Measurements from ENCODE around the gene LAT.
"Not testable (repeated sequence)": the region's sequence is repeated elsewhere in the genome, so short reads cannot be mapped to it uniquely, and the experiment has no call there.

Gene LAT, protein sequence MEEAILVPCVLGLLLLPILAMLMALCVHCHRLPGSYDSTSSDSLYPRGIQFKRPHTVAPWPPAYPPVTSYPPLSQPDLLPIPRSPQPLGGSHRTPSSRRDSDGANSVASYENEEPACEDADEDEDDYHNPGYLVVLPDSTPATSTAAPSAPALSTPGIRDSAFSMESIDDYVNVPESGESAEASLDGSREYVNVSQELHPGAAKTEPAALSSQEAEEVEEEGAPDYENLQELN

DNA sequence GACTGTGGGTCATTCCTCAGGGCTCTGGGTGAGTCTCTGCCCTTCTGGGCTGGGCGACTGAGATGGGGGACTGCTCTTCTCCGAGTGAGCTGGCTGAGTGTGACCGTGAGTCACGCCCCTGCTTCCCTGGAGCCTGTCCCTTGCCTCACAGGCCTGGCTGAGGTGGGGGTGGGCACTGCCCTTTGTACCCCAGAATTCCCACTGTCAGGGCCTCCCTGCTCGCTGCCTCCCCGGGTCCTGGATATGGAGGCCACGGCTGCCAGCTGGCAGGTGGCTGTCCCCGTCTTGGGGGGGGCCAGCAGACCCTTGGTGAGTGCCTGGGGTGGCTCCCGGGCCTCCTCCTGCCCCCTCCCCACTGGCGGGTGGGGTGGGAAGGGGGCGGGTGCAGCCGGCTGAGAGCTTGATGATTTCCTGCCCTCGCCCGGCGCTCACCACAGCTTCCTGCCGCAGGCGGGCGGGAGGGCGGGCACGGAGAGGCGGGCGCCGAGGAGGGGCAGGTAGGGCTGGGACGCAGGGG is at the start of gene LAT:
LAT (plus strand) TSS at position 434 of the 517 bp plus-strand sequence. CDS start 366 bp downstream, outside the sequence.
- peak; percentile 75 to 78 for DNase-seq

DNA sequence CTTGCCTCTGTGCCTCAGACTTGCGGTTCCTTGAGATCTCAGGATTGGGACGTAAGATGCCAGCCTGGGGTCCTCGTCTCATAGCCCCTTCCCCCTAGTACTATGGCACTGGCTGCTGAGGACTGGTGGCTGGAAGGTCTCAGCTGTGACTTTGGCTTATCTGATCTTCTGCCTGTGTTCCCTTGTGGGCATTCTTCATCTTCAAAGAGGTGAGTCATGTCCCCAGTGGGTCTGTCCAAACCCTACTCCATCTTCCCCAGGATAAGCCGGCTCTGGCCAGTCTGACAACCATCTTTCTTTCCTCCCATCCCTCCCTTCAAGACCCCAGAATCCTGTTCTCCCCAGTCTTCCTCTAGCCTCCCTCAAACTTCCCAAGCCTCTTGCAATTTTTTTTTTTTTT is 49.5 kb upstream of the LAT start:
- no peak for DNase-seq

DNA sequence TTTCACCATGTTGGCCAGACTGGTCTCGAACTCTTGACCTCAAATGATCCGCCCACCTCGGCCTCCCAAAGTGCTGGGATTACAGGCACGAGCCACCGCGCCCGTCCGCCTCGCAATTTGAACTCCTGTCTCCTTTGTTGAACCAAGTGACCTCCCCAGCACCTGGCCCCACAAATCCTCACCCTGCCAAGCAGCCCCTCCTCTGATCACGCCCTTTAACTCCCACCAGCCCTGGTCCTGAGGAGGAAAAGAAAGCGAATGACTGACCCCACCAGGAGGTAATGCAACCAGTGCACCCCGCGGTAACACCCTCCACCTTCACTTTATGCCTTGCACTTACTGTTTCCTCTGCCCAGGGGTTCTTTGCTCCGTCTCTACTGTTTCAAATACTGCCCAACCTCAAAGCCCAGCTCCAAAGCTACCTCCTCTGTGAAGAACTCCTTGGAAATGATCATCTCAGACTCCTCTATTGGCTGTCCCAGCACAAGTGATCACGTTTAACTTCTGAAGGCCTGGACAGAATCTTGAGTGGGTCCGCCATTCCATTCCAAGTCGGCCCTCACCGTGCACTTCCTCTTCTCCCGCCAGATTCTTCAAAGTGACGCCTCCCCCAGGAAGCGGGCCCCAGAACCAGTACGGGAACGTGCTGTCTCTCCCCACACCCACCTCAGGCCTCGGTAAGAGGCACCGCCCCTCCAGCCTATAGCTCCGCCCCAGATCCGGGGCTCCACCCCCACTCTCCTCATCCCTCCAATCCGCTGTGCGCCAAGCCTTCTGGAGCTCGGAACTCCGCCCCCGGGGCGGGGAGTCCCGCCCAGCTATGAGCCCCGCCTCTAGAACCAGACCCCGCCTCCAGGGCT is 48.7 kb upstream of the LAT start:
- DNase-seq: peak; percentile 89 to 91

DNA sequence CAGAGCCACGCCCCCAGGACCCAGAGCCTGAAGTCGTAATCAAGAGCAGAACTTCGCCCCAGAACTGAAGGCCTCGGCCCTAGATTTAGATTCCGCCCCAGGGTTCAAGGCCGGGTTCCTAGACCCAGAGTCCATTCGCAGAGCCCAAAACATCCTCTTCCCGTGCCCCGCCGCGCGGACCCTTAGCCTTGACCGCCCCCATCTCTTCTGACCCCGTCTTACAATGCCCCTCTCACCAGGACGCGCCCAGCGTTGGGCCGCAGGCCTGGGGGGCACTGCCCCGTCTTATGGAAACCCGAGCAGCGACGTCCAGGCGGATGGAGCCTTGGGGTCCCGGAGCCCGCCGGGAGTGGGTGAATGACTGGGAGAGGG is 48.1 kb upstream of the LAT start:
- no peak for DNase-seq

DNA sequence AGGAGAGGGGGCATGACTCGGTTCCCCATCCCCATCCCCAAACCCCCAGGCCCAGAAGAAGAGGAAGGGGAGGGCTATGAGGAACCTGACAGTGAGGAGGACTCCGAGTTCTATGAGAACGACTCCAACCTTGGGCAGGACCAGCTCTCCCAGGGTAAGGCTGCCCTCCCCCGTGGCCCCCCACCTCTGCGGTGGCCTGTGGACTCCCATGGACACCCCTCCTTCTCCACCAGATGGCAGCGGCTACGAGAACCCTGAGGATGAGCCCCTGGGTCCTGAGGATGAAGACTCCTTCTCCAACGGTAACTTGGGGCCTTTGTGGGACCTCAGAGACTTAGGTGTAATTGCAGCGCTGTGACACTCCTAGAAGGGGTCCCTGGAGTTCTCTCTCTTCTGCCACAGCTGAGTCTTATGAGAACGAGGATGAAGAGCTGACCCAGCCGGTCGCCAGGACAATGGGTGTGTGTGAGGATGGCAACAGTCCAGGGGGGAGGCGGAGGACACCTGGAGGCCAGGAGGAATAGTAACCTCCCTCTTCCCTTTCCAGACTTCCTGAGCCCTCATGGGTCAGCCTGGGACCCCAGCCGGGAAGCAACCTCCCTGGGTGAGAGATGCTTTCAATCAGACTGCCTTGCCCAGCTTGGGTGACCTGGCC is 47.5 kb upstream of the LAT start:
- DNase-seq: no peak

DNA sequence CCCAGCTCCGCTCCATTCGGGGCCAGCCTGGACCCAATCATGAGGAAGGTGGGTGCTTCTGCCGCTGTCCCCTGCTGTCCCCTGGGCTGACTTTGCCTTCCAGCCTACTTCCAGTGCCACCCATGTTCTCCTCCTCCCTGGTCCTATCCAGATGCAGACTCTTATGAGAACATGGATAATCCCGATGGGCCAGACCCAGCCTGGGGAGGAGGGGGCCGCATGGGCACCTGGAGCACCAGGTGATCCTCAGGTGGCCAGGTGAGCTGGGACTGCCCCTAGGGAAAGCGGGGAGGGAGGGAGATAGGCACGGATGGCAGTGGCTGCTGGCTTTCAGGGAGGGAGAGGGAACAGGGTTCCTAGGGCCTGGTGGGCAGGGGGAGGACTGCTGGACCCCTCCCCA is 46.1 kb upstream of the LAT start:
- no peak for DNase-seq

DNA sequence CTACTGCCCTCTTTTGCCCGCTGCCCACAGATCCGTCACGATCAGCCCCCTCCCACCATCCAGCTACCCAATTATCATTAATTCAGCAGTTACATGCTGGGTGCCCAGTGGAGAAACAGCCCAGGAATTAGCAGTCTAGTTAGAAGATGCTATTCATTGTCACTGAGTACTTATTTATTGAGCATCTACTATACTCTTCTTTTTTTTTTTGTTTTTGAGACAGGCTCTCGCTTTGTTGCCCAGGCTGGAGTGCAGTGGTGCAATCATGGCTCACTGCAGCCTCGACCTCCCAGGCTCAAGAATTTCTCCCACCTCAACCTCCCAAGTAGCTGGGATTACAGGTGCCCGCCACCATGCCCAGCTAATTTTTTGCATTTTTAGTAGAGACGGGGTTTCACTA is 45.0 kb upstream of the LAT start:
- DNase-seq: not testable (repeated sequence)

DNA sequence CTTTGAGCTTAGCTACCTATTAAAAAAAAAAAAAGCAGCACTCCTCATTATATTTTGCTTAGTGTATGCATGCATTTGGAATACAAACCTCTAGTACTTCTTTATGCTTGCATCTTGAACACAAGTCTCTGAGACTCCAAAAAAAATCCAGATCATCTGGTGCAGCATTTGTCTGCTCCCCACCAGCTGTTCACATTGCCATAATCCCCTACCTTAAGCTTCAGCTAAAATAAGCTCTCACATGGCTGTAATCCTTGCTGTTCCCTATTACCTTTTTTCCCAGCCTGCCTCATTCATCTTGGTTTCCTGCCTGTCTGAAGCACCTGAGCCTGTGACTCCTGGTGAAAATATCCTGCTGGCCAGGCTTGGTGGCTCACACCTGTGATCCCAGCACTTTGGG is 41.6 kb upstream of the LAT start:
- no peak for DNase-seq

DNA sequence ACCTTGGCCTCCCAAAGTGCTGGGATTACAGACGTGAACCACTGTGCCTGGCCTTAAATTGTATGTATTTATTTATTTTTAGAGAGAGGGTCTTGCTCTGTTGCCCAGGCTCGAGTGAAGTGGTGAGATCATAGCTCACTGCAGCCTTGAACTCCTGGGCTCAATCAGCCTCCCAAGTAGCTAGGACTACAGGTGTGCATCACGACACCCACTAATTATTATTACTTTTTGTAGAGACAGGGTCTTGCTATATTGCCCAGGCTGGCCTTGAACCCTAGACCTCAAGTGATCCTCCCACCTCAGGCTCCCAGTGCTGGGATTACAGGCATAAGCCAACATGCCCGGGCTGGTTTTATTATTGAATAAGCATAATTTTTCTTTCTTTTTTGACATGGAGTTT is 38.2 kb upstream of the LAT start:
- no peak for DNase-seq

DNA sequence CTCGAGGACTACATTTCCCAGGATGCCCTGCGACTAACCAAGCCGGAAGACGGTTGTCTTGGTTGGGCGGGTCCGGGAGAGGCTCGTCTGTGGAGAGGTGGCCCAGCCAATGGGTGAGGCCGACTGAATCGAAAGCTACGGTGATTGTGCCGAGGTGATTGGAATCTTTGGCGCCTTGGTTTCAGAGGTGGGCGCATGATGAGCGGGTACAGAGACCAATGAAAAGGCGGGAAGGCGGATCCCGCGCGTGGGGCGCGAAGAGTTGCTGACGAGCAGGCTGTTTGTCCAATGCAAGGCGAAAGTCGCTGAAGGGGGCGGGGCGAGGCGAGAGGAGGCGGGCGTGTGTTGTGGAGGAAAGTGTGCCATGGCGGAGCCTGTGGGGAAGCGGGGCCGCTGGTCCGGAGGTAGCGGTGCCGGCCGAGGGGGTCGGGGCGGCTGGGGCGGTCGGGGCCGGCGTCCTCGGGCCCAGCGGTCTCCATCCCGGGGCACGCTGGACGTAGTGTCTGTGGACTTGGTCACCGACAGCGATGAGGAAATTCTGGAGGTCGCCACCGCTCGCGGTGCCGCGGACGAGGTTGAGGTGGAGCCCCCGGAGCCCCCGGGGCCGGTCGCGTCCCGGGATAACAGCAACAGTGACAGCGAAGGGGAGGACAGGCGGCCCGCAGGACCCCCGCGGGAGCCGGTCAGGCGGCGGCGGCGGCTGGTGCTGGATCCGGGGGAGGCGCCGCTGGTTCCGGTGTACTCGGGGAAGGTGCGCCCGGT is 34.0 kb upstream of the LAT start, which contains the start of gene NFATC2IP:
NFATC2IP (plus strand) TSS at position 290 of the 762 bp plus-strand sequence; CDS start at position 365, 75 bp downstream.
- DNase-seq: peak; percentile 100

DNA sequence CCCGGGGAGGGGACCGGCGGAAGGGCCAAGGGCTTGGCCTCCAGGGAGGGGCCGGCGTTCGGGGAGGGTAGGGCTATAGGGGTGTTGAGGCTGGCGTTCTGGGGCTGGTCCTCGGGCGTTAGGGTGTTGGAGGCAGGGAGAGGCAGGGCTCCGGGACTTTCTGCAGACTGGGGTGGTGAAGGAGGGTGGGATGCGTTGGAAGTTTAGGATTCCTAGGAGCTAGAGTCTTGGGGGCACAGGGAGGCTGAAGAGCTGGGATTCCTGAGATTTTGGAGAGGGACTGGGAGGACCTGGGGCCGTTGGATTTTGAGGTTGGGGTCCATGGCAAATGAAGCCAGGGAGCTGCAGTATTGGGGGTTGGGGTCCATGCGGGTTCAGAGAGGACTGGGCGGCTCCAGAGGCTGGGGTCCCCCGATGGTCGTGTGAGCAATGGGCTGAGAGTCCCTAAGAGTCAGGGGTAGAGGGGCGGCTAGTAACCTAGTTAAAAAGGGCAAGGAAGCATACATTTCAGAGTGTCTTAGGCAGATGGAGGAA is 33.4 kb upstream of the LAT start:
- DNase-seq: peak in 1 of 2 donors; percentile 29

DNA sequence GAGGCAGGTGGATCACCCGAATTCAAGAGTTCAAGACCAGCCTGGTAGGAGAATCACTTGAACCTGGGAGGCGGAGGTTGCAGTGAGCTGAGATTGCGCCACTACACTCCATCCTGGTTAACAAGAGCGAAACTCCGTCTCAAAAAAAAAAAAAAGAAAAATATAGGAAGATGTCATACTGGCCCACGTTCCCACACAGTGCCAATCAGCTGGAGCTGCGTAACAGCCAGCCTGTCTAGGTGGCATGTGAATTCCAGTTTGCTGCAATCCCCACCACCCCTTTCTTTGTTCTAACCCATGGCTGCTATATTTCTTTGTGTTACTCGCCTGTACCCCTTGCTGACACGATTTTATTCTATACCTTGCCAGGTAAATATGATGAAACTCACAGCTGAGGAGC is 26.6 kb upstream of the LAT start:
- DNase-seq: no peak

DNA sequence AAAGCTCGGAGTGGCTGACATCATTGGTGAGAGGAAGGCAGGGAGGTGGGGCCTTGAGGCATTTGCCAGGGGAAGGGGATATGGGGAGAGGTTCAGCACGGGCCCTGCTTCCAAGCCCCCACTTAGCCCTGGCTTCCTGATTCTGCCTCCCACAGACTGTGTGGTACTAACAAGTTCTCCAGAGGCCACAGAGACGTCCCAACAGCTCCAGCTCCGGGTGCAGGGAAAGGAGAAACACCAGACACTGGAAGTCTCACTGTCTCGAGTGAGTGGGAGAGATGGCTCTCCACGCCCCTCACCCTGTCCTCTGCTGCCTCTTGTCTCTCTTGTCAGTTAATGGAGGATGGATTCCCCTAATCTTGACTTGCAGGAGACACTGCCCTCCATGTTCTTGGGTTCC is 26.0 kb upstream of the LAT start:
- DNase-seq: no peak

DNA sequence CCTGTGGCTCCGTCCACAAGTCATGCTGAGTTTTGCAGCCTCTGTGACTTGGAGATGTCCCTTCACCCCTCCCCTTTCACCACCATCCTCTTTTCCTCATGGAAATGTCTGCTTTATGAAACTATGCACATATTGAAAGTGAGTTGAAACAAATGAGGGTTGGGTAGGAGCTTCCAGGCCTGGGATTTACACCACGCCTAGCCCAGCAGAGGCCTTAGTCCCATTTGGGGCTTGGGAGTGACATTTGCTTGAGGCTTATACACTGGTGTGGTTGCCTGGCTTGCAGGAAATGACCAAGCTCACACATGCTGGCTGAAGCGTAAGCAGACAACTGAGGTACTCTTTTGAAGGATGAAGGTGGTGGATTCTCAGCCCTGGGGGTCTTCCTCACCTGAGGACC is 20.8 kb upstream of the LAT start:
- DNase-seq: no peak

DNA sequence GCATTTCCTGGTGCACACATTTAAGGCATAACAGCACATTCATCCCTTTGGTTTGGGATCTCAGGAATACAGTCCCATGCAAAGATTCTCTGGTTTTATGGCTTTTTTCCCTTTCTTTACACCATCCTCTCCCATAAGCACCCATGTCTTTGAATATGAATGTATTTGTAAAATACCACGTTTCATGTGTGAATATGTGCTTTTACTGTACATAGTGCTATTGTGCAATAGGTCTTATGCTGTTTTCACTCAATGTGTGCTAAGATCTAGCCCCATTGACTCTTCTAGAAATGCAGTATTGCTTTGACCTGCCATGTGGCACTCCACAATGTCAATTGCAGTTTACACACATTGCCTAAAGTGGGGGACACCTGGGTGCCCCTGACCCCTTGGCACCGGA is 20.4 kb upstream of the LAT start:
- DNase-seq: no peak

DNA sequence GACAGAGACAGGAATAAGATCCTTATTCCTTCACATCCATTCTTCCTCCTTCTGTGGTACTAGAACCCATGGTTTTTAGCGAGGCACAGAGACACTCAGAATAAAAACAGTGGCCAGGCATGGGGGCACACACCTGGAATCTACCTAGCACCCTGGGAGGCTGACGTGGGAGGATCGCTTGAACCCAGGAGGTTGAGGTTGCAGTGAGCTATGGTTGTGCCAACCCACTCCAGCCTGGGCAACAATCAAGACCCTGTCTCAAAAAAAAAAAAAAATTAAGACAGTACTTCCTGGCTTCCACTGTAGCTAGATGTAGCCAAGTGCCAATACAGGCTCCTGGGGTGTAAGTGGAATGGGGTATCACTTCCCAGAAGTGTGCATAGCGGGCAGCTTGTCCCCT is 17.7 kb upstream of the LAT start:
- DNase-seq: no peak

DNA sequence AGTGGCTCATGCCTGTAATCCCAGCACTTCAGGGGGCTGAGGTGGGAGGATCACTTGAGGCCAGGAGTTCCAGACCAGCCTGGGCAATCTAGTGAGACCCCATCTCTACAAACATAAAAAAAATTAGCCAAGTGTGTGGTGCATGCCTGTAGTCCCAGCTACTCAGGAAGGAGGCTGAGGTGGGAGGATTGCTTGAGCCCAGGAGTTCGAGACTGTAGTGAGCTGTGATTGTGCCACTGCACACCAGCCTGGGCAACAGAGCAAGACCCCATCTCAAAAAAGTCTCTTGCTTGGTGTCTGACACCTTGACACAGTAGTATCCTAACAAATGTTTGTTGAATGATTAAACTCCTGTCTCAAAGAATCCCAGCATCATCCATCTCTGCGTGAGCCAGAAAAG is 15.2 kb upstream of the LAT start:
- not testable (repeated sequence) for DNase-seq

DNA sequence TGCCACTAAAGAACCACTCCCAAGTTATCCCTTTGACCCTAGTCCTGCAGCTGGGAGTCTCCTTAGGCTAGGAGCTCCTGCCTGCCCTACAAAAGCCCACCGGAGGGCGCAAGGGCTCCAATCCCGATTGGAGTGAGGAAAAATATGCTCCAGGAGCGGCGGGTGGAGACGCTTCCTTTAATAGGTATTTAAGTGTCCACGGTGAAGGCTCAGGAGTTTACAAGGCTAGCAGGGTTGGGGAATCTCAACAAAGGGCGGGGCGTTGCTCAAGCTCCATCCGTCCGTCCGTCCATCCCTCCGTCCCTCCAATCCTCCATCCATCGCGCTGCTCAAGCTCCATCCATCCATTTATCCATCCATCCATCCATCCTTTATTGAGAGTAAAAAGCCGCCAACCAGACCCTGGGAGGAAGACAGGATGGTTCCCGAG is 10.8 kb upstream of the LAT start:
- DNase-seq: no peak

DNA sequence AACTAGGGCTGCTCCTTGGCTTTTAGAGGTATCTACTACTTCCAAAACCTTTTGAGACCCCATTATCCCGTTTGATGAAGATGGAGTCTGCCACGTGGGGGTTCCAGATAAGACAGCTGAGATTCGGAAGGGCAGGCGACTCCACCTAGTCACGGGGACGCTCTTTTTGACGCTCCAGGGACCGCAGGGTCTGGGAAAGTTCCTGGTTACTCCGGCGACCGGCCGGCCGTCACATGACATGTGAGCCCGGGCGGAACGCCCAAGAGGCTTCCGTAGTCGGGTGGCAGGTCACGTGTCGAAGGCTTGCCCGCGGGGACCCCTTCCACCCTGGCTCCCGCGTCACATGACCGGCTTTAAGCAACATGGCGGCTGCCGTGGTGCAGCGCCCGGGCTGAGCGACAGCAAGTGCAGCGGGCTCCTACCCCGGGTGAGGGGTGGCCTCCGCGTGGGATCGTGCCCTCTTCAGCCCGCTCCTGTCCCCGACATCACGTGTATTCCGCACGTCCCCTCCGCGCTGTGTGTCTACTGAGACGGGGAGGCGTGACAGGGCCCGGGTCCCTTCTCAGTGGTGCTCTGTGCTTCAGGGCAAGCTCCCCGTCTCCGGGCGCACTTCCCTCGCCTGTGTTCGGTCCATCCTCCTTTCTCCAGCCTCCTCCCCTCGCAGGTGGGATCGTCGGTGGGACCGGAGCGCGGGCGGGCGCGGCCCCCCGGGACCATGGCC is 10.3 kb upstream of the LAT start, which contains the start of gene SPNS1:
SPNS1 (plus strand) TSS at position 342 of the 721 bp plus-strand sequence; CDS start at position 716, 374 bp downstream.
- DNase-seq: peak; percentile 92 to 95

DNA sequence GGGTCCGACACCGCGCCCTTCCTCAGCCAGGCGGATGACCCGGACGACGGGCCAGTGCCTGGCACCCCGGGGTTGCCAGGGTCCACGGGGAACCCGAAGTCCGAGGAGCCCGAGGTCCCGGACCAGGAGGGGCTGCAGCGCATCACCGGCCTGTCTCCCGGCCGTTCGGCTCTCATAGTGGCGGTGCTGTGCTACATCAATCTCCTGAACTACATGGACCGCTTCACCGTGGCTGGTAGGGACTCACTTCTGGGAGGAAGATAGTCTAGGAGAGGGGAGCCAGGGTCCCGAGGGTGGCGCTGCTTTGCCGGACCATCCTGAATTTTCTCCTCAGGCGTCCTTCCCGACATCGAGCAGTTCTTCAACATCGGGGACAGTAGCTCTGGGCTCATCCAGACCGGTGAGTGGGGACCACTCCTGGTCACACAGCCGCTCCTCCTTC is 9.7 kb upstream of the LAT start:
- no peak for DNase-seq
